H1 (cell line): Measurements from ENCODE around the gene RHOV. TPM values are rescaled to one million over a fixed set of nuclear protein-coding genes. Genes with fewer than 3 reads are reported as not detected.
A peak's percentile ranks its signal among the peaks of the same experiment; 100 is the strongest.

Experiments
- CTCF ChIA-PET: fragments of 300-600 bp; sonication (Branson Sonifier 250); formaldehyde crosslinking; loops from one replicate; lab custom pipeline; 2021; ENCODE audit not compliant: partially characterized antibody; lab: Charles Lee
- POLR2A ChIA-PET: fragments of 300-600 bp; sonication (Branson Sonifier 250); formaldehyde crosslinking; loops from one replicate; lab custom pipeline; 2021; ENCODE audit warnings: inconsistent platforms; ENCODE audit not compliant: partially characterized antibody; lab: Charles Lee
- DNase-seq, 2 experiments: peaks; one replicate each; pipeline versions ENCODE4 v3.0.0 to v3.0.0-alpha.2; 2010 to 2022; ENCODE audit warnings: low spot score in 2 of 2, low read depth in 1 of 2, mixed read lengths in 1 of 2
- FAIRE-seq: peaks from 2 replicates; lab custom pipeline; 2011; peaks lifted over from hg19 to GRCh38; lab: Jason Lieb, UNC
- H2AFZ ChIP-seq: 2 replicates; pipeline ENCODE4 v1.8.1; 2012; ENCODE audit warnings: low read length, inconsistent platforms
- H2AK5ac ChIP-seq: 2 replicates; pipeline ENCODE4 v1.6.1; 2013; ENCODE audit warnings: low read depth, low read length
- H2BK120ac ChIP-seq: replicated peaks from 2 replicates; pipeline ENCODE3; 2013; ENCODE audit warnings: low read depth, low read length, inconsistent platforms
- H2BK12ac ChIP-seq: 2 replicates; pipeline ENCODE4 v1.6.1; 2013; ENCODE audit warnings: low read depth, low read length
- H2BK15ac ChIP-seq: 2 replicates; pipeline ENCODE4 v1.6.1; 2013; ENCODE audit warnings: low read length
- H2BK20ac ChIP-seq: 2 replicates; pipeline ENCODE4 v1.6.1; 2013; ENCODE audit warnings: low read length
- H2BK5ac ChIP-seq: 2 replicates; pipeline ENCODE4 v1.6.1; 2013; ENCODE audit warnings: low read depth, low read length
- H3K14ac ChIP-seq: 2 replicates; pipeline ENCODE4 v1.6.1; 2013; ENCODE audit warnings: inconsistent platforms; ENCODE audit not compliant: insufficient read length
- H3K18ac ChIP-seq: 2 replicates; pipeline ENCODE4 v1.6.1; 2013; ENCODE audit warnings: low read length; ENCODE audit errors: extremely low read depth
- H3K23ac ChIP-seq: 2 replicates; pipeline ENCODE4 v1.6.1; 2013; ENCODE audit warnings: inconsistent platforms; ENCODE audit not compliant: insufficient read length
- H3K23me2 ChIP-seq: 2 replicates; pipeline ENCODE4 v1.6.1; 2013; ENCODE audit warnings: low read depth, low read length
- H3K27ac ChIP-seq: 2 replicates; pipeline ENCODE4 v1.6.1; 2011; ENCODE audit warnings: low read depth, low read length, inconsistent platforms
- H3K27me3 ChIP-seq, 4 experiments: replicated peaks in 1 of 4; 1 replicate in 1 of 4; 2 replicates in 3 of 4; pipeline versions ENCODE4 v1.6.1 to v1.8.1; 2011 to 2013; ENCODE audit warnings: low read length in 3 of 4, mild to moderate bottlenecking in 3 of 4, inconsistent platforms in 2 of 4, mixed read lengths in 2 of 4, moderate library complexity in 1 of 4; ENCODE audit not compliant: control insufficient read depth in 3 of 4, insufficient read depth in 3 of 4; ENCODE audit errors: extremely low read depth in 1 of 4
- H3K36me3 ChIP-seq, 4 experiments: 2 replicates each; pipeline versions ENCODE4 v1.6.1 to v1.8.1; 2011 to 2013; ENCODE audit warnings: mild to moderate bottlenecking in 4 of 4, low read length in 3 of 4, moderate library complexity in 2 of 4, control low read depth in 1 of 4, inconsistent platforms in 1 of 4; ENCODE audit not compliant: insufficient read depth in 4 of 4, control insufficient read depth in 2 of 4
- H3K4ac ChIP-seq: replicated peaks from 2 replicates; pipeline ENCODE3; 2013; ENCODE audit warnings: low read length, low read depth, mixed read lengths, inconsistent platforms; ENCODE audit not compliant: insufficient read length
- H3K4me1 ChIP-seq, 4 experiments: replicated peaks in 1 of 4; 1 replicate in 1 of 4; 2 replicates in 3 of 4; pipeline versions ENCODE4 v1.6.1 to v1.8.1; 2011 to 2013; ENCODE audit warnings: low read length in 3 of 4, inconsistent platforms in 2 of 4, mixed read lengths in 1 of 4; ENCODE audit not compliant: insufficient read depth in 4 of 4, control insufficient read depth in 3 of 4
- H3K4me2 ChIP-seq, 2 experiments: 2 replicates each; pipeline versions ENCODE4 v1.6.1 to v1.8.1; 2011 to 2013; ENCODE audit warnings: low read depth in 2 of 2, low read length in 2 of 2, control low read depth in 1 of 2, inconsistent platforms in 1 of 2, mild to moderate bottlenecking in 1 of 2; ENCODE audit not compliant: insufficient read depth in 1 of 2
- H3K4me3 ChIP-seq, 4 experiments: fragments of 200-600, 300-600 bp in 1 of 4; sonication (generic), shearing (Covaris generic), sonication (Bioruptor Twin) in 1 of 4; 2 replicates each; pipeline versions ENCODE4 v1.5.1 to v1.8.1; 2011 to 2016; ENCODE audit warnings: low read length in 4 of 4, low read depth in 3 of 4, control low read depth in 2 of 4, inconsistent platforms in 2 of 4, mild to moderate bottlenecking in 2 of 4, mixed read lengths in 1 of 4, moderate library complexity in 1 of 4; ENCODE audit not compliant: insufficient read depth in 2 of 4; ENCODE audit errors: extremely low read depth in 1 of 4
- H3K56ac ChIP-seq: replicated peaks from 2 replicates; pipeline ENCODE3; 2013; ENCODE audit warnings: low read depth, mild to moderate bottlenecking, mixed read lengths, low read length, inconsistent platforms; ENCODE audit not compliant: insufficient read length
- H3K79me1 ChIP-seq: 2 replicates; pipeline ENCODE4 v1.6.1; 2013; ENCODE audit warnings: low read depth, low read length, control low read depth
- H3K79me2 ChIP-seq, 2 experiments: 2 replicates each; pipeline versions ENCODE4 v1.6.1 to v1.8.1; 2012 to 2013; ENCODE audit warnings: low read length in 2 of 2, mild to moderate bottlenecking in 2 of 2, inconsistent platforms in 1 of 2; ENCODE audit not compliant: insufficient read depth in 2 of 2, control insufficient read depth in 1 of 2
- H3K9ac ChIP-seq, 4 experiments: replicated peaks in 1 of 4; 1 replicate in 1 of 4; 2 replicates in 3 of 4; pipeline versions ENCODE4 v1.6.1 to v1.8.1; 2011 to 2013; ENCODE audit warnings: low read depth in 3 of 4, low read length in 3 of 4, control low read depth in 2 of 4, mild to moderate bottlenecking in 2 of 4, moderate library complexity in 2 of 4, inconsistent platforms in 1 of 4; ENCODE audit errors: extremely low read depth in 1 of 4
- H3K9me3 ChIP-seq, 2 experiments: 2 replicates each; pipeline versions ENCODE4 v1.6.1 to v1.8.1; 2012 to 2013; ENCODE audit warnings: mild to moderate bottlenecking in 2 of 2, moderate library complexity in 2 of 2, control low read depth in 1 of 2, inconsistent platforms in 1 of 2, low read depth in 1 of 2, low read length in 1 of 2, mixed read lengths in 1 of 2; ENCODE audit not compliant: insufficient read depth in 2 of 2
- H4K20me1 ChIP-seq, 2 experiments: replicated peaks in 1 of 2; 2 replicates each; pipeline versions ENCODE3 to v1.8.1; 2011 to 2013; ENCODE audit warnings: inconsistent platforms in 2 of 2, low read length in 2 of 2, mild to moderate bottlenecking in 1 of 2; ENCODE audit not compliant: insufficient read depth in 2 of 2, control insufficient read depth in 1 of 2
- H4K5ac ChIP-seq: 2 replicates; pipeline ENCODE4 v1.6.1; 2013; ENCODE audit warnings: low read length, low read depth, mixed read lengths, inconsistent platforms; ENCODE audit not compliant: insufficient read length
- H4K8ac ChIP-seq: 2 replicates; pipeline ENCODE4 v1.8.0; 2013; ENCODE audit warnings: mild to moderate bottlenecking, moderate library complexity, low read length, inconsistent platforms; ENCODE audit not compliant: insufficient read depth; ENCODE audit errors: extremely low read depth
- H4K91ac ChIP-seq: replicated peaks from 2 replicates; pipeline ENCODE3; 2013; ENCODE audit warnings: low read length, mixed read lengths, inconsistent platforms; ENCODE audit not compliant: insufficient read length
- RBBP5 ChIP-seq: IDR thresholded peaks from 2 replicates; pipeline ENCODE4 v1.7.1; 2012; ENCODE audit warnings: low read depth, mild to moderate bottlenecking, inconsistent platforms, low read length, moderate library complexity, borderline replicate concordance
- SAP30 ChIP-seq: fragments of 300-600 bp; sonication (generic); IDR thresholded peaks from 2 replicates; pipeline ENCODE4 v1.7.1; 2012; ENCODE audit warnings: low read length, moderate library complexity, mild to moderate bottlenecking, inconsistent platforms; ENCODE audit not compliant: insufficient read depth, insufficient replicate concordance
- SIN3A ChIP-seq, 2 experiments: IDR thresholded peaks in 1 of 2; conservative IDR thresholded peaks in 1 of 2; 2 replicates each; pipeline ENCODE4 v1.6.1; 2011 to 2012; ENCODE audit warnings: low read length in 2 of 2, improper control_type of control experiment in 1 of 2, low read depth in 1 of 2, mild to moderate bottlenecking in 1 of 2
- SUZ12 ChIP-seq: fragments of 200-600 bp; sonication (generic); IDR thresholded peaks from 2 replicates; pipeline ENCODE4 v1.6.1; 2012; ENCODE audit warnings: mild to moderate bottlenecking, inconsistent platforms, low read length, moderate library complexity, mixed read lengths
- WGBS, 2 experiments: shearing (Covaris generic) in 1 of 2; methylation state at CpG; one replicate each; pipeline versions ENCODE4 v1.1.6 to v1.1.7; 2013 to 2015; ENCODE audit warnings: low lambda C conversion rate in 2 of 2, mixed read lengths in 2 of 2, inconsistent platforms in 1 of 2, low coverage in 1 of 2, missing lambda C conversion rate in 1 of 2; ENCODE audit not compliant: insufficient replicate concordance in 2 of 2, insufficient coverage in 1 of 2, insufficient read length in 1 of 2; ENCODE audit errors: extremely low coverage in 1 of 2, missing lambda C conversion rate in 1 of 2; 5-methylcytosine and 5-hydroxymethylcytosine counted together
- polyA plus RNA-seq, 7 experiments: library from polyadenylated mRNA; depleted of rRNA in 3 of 7; stranded (reverse) in 5 of 7; unstranded in 2 of 7; fragments of >200 nt in 5 of 7; fragments of 200-250 nt in 2 of 7; gene quantifications; 1 replicate in 5 of 7; 2 replicates in 1 of 7; 4 replicates in 1 of 7; pipeline versions ENCODE4 v1.2.1 to v1.2.3, GENCODE V29; 2011 to 2013; ENCODE audit warnings: missing spikeins in 2 of 7, mixed read lengths in 2 of 7
- total RNA-seq: library from RNA; stranded (reverse); fragmentation: NEBNext Ultra II Directional; extraction: Animal tissue kit (Norgen Biotek cat#: 25700); gene quantifications from 2 replicates; pipeline ENCODE4 v1.2.1, GENCODE V29; 2021

Gene RHOV
- total and polyA plus RNA-seq, 2 of the 8 experiments (the other 6 are each of a cell fraction or from before 2014, with no cell fraction given): 1.5 to 2.7 TPM

- Histone ChIP-seq H4K5ac (no peak overlapping the region), H3K79me1 (peaks cover 24% of the 10 kb centered on the region), H3K4me1 (peaks cover 0 to 26% (median 15%) of the 10 kb centered on the region in 4 experiments; a peak in 6 of 7 replicates), H2BK5ac (peak overlapping the region; percentile 44; the same call in 1 of the 2 replicates), H2BK12ac (no peak overlapping the region), H4K8ac (peak overlapping the region; percentile 83; the same call in 1 of the 2 replicates), H3K56ac (no peak overlapping the region), H4K20me1 (peaks cover 5 to 18% of the 10 kb centered on the region in 2 experiments), H3K18ac (no peak overlapping the region), H2AFZ (0 out of 2 replicates have a peak overlapping the region, but pooled peaks have one; percentile 56), H2BK120ac (no peak overlapping the region), H3K4me2 (peak overlapping the region; percentile 85 to 96), H4K91ac (no peak overlapping the region), H3K23ac (no peak overlapping the region), H3K14ac (no peak overlapping the region), H3K27ac (peak overlapping the region; percentile 82; the same call in 1 of the 2 replicates), H3K4me3 (peak overlapping the region; percentile 65 to 88 (median 76)), H3K4ac (no peak overlapping the region), H3K79me2 (peaks cover 0 to 38% of the 10 kb centered on the region in 2 experiments; a peak in 3 of 4 replicates), H2AK5ac (no peak overlapping the region), H3K9me3 (no peaks in the 10 kb centered on the region), H3K23me2 (peaks cover 13% of the 10 kb centered on the region), H2BK15ac (no peak overlapping the region), H3K27me3 (peaks cover 0 to 2% (median 0%) of the 10 kb centered on the region in 4 experiments; a peak in 1 of 7 replicates), H3K9ac (peak overlapping the region; percentile 16 to 93 (median 74); a peak in 5 of 7 replicates), H2BK20ac (no peak overlapping the region), H3K36me3 (peaks cover 0 to 4% (median under 1%) of the 10 kb centered on the region in 4 experiments; a peak in 4 of 8 replicates)
- ChIA-PET POLR2A (interaction anchor here (0.7 to 3.1 kb wide), 30 partner anchors 10 to 404 kb away, joined by 3 to 37 read pairs (median 5); partner anchors contain the start of genes CHAC1, DNAJC17, GCHFR and PPP1R14D), CTCF (interaction anchor here (0.9 to 14.5 kb wide), 9 partner anchors 10 to 111 kb away, joined by 3 to 157 read pairs (median 5); no protein-coding TSS in a partner anchor)
- DNase-seq: no peak
- 10% methylated on average over 31 of the region's 34 CpGs; no CpG with 5 or more reads in 1 of the 2 experiments for WGBS, 2 experiments
- no peak for FAIRE-seq
- TF ChIP-seq RBBP5 (no peak), SIN3A (conservative IDR thresholded peaks at IDR 0.05 in 1 of 2, IDR thresholded peaks at IDR 0.05 in 1 of 2; ENCODE audit: low read depth in 1 of 2, low read length in 2 of 2) (peak in 1 of 2 experiments; percentile 10; a peak in 1 of 4 replicates), SAP30 (peak; percentile 60), SUZ12 (peak; percentile 30; the same call in 1 of the 2 replicates)
Measured at GRCh38 chr15:40843261-40843884, 30.7 kb downstream of the RHOV start.
